CMK (cell line): ENCODE measurements around the gene PNPLA2.

Experiments used
- DNase-seq: peaks from one replicate; pipeline ENCODE4 v3.0.0-alpha.2; 2010; ENCODE audit warnings: low read depth

PNPLA2 gene

DNA sequence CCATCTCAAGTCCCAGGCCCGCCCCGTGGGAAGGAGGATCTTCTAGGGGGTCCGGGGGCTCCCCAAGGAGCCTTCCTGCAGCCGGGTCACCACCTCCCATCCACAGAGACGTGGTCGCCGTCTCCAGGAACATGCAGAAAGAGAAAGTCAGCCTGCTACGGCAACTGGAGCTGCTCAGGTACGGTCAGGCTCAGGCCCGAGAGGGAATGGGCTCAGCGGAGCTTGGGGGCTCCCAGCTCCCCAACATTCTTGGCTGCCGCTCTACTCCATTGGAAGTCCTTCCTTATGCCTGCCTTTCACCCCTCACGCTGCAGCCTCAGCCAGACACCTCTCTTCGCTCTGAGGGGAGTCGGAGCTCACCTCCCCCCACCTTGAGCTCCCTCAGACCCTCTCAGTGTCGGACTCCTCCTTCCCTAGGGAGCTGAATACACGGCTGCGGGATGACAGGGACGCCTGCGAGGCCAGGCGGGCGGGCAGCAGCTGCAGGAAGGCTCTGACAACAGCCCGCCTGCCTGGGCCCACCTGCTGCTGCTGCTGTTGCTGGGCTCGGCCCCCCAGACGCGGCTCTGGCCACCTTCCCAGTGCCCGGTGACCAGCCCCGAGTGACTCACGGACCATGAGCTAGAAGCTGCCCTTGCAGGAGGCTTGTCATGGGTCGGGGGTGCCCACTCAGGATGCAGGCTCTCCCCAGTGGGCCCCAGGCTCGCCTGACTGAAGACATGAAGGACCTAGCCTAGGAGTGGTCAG is 12.6 kb downstream of the PNPLA2 start:
- DNase-seq: no peak

GRCh38 chr11:831961-832528 is 13.3 kb downstream of the PNPLA2 start:
- no peak for DNase-seq

- DNase-seq: no peak
These were observed 13.9 kb downstream of the PNPLA2 start, which contains the start of gene CD151 for GRCh38 chr11:832529-833113. Gene CD151 (plus strand): TSS chr11:832952. CDS start chr11:836070, 3,118 bp downstream.

- DNase-seq: no peak
These were observed 14.5 kb downstream of the PNPLA2 start for GRCh38 chr11:833114-833791.

DNA sequence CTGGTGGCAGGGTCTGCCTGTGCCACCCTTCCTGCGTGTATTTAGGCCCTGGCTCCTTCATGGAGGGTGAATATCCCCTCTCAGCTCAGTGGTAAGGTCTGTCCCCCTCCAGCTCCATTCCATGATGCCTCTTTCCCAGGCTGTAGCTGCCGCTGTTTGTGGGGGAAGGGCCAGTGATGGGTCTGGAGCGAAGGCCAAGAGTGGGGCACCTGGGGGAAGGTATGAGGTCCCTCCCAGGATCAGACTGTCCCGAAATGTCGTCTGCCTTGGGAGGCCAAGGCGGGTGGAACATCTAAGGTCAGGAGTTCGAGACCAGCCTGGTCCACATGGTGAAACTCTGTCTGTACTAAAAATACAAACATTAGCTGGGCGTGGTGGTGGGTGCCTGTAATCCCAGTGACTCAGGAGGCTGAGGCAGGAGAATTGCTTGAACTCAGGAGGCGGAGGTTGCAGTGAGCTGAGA is 15.2 kb downstream of the PNPLA2 start:
- DNase-seq: no peak

- DNase-seq: no peak
These were observed 15.9 kb downstream of the PNPLA2 start for GRCh38 chr11:834371-835316.

- DNase-seq: no peak
These were observed 17.6 kb downstream of the PNPLA2 start for GRCh38 chr11:836274-836673.

GRCh38 chr11:836700-837099 is 18.0 kb downstream of the PNPLA2 start:
- DNase-seq: no peak

GRCh38 chr11:837189-837989 is 18.7 kb downstream of the PNPLA2 start:
- DNase-seq: no peak

GRCh38 chr11:837990-838307 is 19.2 kb downstream of the PNPLA2 start:
- no peak for DNase-seq

DNA sequence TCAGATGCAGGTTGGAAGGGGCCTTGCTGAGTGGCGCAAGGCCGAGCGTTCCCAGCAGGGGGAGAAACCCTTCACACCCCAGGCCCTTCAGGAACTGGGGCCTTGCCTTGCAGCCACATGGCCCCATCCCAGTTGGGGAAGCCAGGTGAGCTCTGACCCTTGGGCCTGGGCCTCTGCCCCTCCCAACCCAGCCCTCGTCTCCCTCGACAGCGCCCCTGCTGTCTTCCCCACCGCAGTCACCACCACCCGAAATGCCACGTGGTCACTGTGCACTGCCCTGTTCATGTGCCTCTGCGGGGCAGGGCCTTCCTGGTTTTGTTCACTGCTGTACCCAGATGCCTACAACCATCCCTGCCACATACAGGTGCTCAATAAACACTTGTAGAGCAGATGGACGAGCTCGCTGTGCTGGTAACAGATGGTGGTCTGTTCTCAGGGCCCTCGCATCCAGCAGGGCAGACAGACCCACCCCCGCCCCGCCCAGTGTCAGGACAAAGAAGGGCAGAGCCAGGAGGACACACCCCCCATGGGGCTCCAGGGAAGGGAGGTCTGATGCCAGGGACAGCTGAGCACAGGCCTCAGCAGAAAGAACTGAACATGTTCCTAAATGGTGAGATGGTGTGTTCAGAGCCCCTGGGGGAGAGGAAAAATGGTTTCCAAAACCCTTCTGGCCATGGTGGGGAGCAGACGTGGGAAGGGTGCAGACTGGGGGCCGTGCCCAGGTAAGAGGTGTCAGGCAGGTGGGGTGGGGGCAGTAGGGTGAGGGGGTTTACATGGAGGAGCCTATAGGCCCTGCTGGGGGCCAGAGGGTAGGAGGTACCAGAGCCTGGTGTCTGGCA is 19.9 kb downstream of the PNPLA2 start:
- DNase-seq: no peak

- no peak for DNase-seq
These were observed 20.5 kb downstream of the PNPLA2 start for GRCh38 chr11:839280-839623.

GRCh38 chr11:839875-840617 is 21.3 kb downstream of the PNPLA2 start:
- DNase-seq: no peak

- no peak for DNase-seq
These were observed 23.3 kb downstream of the PNPLA2 start for GRCh38 chr11:841981-842369.

- no peak for DNase-seq
These were observed 23.8 kb downstream of the PNPLA2 start, which contains the start of the genes POLR2L and TSPAN4 for GRCh38 chr11:842370-843002. Gene POLR2L (minus strand): TSS chr11:842529. CDS start chr11:842508, 21 bp downstream. Gene TSPAN4 (plus strand): TSS chr11:842852. CDS start chr11:850305, 7,453 bp downstream.

GRCh38 chr11:843086-843734 is 24.5 kb downstream of the PNPLA2 start:
- DNase-seq: no peak

- no peak for DNase-seq
These were observed 25.3 kb downstream of the PNPLA2 start for GRCh38 chr11:843818-844692.
